HG02588 (cell line): ENCODE measurements around the gene HES2.
A peak's percentile ranks its signal among the peaks of the same experiment; 100 is the strongest.
"Not testable (repeated sequence)": the region's sequence is repeated elsewhere in the genome, so short reads cannot be mapped to it uniquely, and the experiment has no call there.

Source experiments
- ATAC-seq: cut with Tn5 transposase; IDR thresholded peaks from one replicate; pipeline ENCODE4 v1.9.1; 2021; ENCODE audit warnings: mild to moderate bottlenecking, moderate library complexity; ENCODE audit not compliant: unreplicated experiment

HES2 gene

DNA sequence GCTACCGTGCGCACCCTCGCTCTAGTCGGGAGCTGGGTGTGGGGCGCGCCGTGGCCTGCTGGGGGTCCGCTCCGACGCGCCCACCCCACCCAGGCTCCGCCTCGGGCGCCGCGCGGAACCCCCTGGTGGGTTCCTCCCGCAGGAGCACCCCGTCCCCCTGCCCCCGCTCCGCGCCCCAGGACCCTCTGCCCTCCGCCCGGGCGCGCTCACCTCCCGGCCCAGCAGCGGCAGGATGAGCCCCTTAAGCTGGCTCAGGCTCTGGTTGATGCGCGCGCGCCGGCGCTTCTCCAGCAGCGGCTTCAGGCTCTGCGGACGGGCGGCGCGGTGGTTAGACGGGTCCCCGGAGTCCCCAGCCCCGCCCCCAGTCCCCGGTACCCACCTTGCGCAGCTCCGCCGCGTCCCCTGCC lies 319 bp downstream of the HES2 start:
- no peak for ATAC-seq

DNA sequence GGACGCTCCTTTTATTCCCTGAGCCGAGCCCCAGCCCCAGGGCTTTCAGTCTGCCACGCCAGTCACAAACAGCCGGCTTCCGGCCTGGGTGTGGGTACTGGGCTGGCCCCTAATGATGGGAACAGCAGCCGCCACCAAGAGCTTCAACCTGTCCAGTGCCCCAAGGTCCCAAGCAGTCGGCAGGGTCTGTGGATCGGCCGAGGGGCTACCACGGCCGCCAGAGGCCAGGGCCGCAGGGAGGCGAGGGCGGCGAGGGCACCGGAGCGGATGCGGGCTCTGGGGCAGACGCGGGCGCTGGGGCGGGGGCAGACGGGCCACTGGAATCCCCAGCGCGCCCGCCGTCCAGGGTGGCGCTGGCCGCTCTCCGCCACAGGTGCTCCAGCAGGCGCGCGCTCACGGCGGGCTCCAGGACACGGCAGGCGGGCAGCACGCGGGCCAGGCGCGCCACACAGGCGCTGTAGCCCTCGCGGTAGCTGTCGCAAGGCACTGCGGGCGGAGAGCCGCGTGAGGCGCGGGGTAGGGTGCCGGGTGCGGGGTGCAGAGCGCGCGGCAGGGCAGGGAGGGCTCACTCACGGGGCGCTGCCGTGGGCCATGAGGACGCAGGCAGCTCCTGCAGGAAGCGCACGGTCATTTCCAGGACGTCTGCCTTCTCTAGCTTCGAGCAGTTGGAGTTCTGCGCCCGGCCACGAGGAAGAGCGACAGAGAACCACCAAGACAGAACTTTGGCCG lies 887 bp downstream of the HES2 start:
- ATAC-seq = no peak

DNA sequence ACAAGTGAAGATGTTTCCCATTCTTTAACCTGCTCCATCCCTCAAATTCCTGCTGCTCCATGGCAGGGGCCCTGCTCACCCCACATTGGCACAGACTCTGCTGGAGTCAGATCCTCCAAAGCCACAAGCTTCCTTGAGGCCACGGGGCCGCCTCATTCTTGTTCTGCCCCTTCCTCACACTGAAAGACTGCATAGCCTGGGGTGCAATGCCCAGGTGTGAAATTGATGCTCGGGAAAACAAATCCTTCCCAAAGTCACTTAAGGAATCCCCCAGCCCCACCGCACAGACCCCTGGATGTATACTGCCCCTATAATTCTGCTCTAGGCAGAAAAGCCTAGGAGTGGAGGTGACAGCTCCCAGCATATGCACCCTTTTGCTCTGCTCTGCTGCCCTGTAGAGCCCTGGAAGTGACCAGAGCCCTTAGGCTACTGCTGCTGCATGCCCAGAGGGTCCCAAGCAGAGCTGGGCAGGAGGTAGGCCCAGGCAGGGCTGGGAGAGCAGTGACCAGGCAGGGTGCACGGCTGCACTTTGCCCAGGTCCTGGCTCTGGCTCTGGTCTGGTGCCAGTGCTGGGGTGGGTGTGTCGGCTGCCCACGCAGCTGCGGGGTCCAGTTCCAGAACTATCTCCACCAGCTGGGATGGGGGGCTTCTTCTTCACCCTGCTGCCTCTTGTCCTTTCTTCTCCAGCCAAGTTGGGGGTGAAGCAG lies 1.6 kb downstream of the HES2 start:
- ATAC-seq = no peak

DNA sequence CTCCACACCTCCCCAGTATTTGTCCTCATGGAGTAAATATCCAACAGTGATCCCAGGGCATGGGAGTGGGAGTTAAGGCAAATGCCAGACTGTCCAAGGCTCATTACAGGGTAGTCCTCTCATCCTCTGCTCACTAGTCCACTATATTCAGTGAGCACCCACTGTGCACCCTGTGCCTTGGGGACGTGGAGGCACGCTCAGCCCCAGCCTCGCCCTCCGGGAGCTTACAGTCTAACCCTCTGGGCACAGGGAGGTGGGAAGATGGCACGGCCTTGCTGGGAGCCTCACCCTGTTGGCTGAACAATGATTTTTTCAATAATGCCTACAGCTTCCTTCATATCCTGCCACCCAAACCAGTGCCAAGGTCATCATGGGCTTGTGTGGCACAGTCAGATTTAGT lies 2.8 kb downstream of the HES2 start:
- no peak for ATAC-seq

DNA sequence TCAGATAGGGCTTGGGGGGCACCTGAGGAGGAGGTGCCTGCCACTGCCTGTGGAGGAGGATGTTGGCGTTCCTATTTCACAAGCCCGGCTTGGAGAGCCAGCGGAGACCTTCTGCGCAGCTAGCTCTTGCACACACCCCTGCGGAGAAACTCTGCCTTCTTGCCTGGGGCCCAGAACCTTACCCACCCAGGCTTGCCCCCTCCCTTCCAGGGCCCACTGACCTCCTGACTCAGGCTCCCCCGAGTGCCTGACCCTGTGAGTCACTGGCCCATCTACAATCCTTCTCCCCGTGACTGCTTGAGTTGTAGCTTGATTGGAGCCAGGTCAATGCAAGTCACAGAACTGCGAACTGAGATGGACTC lies 3.4 kb downstream of the HES2 start:
- ATAC-seq = no peak

DNA sequence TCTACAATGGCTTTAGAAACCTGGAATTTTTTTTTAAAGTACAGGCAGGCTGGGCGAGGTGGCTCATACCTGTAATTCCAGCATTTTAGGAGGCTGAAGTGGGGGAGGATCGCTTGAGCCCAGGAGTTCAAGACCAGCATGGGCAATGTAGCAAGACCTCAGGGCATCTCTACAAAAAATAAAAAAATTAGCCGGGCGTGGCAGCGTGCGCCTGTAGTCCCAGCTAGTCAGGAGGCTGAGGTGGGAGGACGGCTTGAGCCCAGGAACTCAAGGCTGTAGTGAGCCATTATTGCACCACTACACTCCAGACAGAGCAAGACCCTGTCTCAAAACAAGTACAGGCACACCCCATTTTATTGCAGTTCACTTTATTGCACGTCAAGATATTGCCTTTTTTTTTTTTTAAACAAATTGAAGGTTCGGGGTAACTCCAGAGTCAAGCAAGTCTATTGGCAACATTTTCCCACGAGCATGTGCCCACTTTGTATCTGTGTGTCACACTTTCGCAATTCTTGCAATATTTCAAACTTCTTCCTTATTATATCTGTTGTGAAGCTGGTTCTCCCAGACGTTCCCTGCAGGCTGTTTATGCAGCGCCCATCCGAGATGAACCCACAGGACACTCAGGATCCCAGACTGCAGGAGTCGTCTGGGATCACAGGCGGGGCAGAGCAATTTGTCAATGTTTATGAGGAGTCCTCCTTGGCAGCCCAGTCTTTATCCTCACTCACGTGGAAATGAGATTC lies 4.7 kb downstream of the HES2 start:
- no peak for ATAC-seq

DNA sequence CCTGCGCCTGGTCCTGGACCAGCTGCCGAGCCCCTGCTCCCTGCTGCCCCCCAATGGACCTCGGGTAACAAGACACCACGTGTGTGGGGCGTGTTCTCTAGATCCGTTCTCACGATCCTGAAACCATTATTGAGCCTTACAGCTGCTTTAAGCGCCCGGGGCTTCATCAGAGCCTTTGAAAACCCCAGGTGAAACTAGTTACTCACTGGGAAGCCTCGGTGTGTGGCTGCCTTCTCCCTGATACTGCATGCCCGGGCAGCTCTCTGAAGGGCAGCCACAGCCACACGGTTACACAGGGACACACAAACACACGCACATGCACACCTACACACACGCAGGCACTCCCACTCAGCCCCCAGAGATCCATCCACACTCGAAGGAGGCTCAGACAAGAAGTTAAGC lies 5.3 kb downstream of the HES2 start:
- no peak for ATAC-seq

DNA sequence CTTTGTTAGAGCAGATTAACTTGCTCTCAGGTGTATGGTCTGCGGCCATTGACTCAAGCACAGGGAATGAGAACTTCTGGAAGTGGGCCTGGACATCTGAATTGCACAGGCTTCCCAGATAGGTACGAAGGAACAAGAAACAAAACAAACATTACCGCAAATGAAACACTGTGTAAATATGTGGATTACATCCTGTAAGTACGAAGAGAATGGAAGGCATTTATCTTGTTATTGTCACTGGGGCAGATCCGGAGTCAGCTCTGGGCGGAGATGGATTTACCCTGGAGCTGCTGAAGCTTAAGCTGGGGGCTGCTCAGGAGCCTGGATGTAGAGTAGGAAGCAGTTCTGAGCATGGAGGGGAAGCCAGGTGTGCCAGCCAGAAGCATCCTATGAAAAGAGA lies 6.8 kb downstream of the HES2 start:
- no peak for ATAC-seq

DNA sequence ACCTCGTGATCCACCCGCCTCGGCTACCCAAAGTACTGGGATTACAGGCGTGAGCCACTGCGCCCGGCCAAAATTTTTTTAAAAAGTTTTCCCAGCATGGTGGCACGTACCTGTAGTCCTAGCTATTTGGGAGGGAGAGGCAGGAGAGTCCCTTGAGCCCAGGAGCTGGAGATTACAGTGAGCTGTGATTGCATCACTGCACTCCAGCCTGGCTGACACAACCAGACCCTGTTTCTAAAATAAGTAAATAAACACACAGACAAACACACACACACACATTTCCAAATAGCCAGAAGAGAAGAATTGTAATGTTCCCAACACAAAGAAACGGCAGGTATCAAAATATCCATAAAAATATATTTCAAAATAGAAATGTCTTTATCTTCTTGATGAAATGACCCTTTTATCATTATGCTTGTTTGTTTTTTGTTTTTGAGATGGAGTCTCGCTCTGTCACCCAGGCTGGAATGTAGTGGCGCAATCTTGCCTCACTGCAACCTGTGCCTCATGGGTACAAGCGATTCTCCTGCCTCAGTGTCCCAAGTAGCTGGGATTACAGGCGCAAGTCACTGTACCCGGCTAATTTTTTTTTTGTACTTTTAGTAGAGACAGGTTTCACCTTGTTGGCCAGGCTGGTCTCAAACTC lies 9.3 kb downstream of the HES2 start:
- no peak for ATAC-seq

DNA sequence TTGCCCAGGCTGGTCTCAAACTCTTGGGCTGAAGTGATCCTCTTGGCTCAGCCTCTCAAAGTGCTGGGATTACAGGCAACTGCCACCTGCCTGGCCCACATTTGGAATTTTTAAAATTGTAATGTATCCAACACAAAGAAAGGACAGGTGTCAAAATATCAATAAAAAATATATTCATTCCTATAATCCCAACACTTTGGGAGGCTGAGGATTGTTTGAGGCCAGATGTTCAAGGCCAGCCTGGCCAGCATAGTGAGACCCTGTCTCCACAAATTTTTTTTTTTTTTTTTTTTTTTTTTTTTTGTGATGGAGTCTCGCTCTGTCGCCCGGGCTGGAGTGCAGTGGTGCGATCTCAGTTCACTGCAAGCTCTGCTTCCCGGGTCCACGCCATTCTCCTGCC lies 10.0 kb downstream of the HES2 start:
- no peak for ATAC-seq

DNA sequence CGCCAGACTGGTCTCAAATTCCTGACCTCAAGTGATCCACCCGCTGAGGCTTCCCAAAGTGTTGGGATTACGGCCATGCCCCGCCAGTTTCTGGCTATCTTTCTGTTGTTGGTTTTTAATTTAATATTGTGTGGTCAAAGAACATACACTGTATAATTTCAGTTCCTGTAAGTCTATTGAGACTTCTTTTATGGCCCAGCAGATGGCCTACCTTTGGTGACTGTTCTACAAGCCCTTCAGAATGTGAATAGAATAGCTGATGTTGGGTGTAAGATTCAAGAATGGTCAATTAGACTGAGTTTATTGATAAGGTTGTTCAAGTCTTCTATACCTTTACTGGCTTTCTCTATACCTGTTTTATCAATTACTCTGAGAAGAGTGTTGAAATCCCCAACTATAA lies 10.7 kb downstream of the HES2 start:
- ATAC-seq = no peak

DNA sequence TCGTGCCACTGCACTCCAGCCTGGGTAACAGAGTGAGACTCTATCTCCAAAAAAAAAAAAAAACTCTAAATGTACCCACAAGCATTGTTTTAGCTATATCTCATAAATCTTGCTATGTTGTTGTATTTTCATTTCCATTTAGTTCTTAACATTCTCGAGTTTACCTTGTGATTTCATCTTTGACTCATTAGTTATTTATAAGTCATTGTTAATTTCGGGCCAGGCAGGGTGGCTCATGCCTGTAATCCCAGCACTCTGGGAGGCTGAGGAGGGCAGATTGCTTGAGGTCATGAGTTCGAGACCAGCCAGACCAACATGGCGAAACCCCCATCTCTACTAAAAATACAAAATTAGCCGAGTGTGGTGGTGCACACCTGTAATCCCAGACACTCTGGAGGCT lies 11.7 kb downstream of the HES2 start:
- no peak for ATAC-seq

DNA sequence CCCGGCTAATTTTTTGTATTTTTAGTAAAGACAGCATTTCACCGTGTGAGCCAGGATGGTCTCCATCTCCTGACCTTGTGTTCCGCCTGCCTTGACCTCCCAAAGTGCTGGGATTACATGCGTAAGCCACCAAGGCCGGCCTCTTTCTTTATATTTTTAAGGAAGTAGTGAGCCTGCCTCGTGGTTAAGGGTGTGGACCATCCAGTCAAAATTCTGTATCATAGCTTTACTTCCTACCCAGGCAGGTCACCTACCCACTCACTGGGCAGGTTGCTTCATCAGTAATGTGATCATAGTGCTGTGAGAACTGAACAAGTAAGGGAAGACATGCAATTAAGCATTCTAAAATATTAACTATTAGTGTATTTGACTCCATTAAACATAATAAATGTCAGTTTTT lies 18.0 kb downstream of the HES2 start:
- no peak for ATAC-seq

DNA sequence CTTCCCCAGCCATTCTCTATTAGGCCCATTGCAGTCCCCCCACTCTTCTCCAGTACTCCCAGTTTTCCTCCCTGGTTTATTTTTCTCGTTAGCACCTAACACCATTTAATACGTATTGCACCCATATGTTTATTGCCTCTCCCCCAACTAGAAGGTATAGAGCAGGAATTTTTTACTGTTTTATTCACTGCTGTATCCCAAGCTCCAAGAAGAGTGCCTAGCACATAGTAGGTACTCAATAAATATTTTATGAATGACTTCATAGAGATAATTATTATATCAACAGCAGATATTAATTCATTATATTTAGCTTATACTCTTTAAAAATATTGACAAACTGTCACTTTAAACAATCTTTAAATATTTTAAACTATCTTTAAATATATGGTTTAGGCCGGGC lies 20.4 kb downstream of the HES2 start:
- ATAC-seq = no peak

DNA sequence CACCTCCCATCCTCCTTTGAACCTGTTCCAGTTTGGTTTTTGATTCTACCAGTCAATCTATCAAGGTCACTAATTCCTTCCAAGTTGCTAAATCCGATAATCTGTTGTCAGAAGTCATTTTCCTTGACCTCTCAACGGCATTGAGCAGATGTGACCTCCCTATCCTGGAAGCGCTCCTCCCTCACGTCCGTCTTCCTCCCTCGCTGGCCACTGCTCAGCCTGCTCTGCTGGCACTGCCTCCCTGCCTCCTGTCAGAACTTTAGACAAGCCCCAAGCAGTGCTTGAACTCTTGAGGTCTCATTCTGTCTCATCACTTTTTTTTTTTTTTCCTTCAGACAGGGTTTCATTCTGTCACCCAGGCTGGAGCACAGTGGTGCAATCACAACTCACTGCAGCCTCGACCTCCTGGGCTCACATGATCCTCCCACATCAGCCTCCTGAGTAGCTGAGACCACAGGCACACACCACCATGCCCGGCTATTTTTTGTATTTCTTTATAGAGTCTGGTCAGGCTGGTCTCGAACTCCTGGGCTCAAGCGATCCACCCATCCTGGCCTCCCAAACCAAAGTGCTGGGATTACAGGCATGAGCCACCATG lies 21.8 kb downstream of the HES2 start:
- no peak for ATAC-seq

DNA sequence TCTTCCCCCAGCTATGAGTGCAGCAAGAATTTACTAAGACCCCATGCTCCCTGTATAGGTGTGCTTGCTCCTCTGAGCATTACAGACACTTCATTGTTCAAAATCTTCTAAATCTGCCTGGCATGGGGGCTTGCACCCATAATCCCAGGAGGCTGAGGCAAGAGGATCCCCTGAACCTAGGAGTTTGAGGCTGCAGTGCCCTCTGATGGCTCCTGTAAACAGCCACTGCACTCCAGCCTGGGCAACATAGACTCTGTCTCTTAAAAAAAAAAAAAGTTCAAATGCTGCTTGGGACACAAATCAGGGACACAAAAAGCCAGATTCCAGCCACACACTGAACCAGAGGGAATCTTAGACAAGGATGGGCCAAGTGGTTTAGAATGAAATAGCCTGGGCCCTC lies 22.7 kb downstream of the HES2 start:
- ATAC-seq = no peak

DNA sequence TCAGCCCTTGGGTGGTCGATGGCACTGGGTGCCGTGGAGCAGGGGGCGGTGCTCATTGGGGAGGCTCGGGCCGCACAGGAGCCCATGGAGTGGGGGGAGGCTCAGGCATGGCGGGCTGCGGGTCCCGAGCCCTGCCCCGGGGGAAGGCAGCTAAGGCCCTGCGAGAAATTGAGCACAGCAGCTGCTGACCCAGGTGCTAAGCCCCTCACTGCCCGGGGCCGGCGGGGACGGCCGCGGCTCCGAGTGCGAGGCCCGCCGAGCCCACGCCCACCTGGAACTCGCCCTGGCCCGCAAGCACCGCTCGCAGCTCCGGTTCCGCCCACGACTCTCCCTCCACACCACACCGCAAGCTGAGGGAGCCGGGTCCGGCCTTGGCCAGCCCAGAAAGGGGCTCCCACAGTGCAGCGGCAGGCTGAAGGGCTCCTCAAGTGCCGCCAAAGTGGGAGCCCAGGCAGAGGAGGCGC lies 23.9 kb downstream of the HES2 start:
- ATAC-seq = not testable (repeated sequence)

DNA sequence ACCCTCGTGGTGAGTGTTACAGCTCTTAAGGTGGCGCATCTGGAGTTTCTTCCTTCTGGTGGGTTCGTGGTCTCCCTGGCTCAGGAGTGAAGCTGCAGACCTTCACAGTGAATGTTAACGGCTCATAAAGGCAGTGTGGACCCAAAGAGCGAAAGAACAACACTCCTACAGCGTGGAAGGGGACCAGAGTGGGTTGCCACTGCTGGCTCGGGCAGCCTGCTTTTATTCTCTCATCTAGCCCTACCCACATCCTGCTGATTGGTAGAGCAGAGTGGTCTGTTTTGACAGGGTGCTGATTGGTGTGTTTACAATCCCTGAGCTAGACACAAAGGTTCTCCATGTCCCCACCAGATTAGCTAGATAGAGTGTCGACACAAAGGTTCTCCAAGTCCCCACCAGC lies 24.6 kb downstream of the HES2 start:
- ATAC-seq = not testable (repeated sequence)

DNA sequence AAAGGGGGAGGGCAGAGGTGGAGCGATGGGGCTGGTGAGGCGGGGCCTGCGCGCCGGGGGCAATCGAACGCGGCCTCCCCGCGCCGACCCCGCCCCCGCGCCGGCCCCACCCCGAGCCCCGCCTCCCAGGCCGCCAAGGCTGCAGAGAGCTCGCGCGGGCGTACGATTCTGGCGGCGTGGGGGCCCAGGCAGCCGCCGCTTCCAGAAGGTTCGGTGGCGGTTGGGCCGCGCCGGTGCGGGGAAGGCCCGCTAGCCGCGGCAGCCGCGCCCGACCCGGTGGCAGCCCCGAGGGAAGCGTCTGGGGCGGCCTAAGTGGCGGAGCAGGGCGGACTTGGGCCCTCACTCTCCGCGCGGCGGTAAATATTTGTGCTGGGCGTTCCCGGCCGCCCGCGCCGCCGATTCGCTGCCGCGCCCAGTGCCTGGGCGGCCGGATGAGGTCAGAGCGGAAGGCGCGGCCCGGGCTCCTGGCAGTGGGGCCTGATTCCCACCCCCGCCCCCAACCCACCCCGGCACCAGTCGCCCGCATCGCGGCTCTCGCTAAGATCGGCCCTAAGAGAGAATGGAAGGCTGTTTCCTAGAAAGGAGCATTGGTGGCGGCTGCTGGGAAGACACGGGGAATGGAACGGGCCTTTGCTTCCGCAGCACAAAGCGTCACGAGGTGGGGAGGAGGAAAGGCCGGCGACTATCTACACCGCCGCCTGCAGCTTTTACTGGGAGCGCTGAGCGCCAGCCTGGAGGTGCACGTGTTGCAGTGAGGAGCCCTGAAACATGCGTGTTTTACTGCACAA lies 26.1 kb downstream of the HES2 start, which contains the start of gene ACOT7:
TSS of gene ACOT7 (minus strand) at position 368 of the 788 bp plus-strand sequence. CDS start 368 bp downstream, outside the sequence.
- peak; percentile 73 for ATAC-seq

DNA sequence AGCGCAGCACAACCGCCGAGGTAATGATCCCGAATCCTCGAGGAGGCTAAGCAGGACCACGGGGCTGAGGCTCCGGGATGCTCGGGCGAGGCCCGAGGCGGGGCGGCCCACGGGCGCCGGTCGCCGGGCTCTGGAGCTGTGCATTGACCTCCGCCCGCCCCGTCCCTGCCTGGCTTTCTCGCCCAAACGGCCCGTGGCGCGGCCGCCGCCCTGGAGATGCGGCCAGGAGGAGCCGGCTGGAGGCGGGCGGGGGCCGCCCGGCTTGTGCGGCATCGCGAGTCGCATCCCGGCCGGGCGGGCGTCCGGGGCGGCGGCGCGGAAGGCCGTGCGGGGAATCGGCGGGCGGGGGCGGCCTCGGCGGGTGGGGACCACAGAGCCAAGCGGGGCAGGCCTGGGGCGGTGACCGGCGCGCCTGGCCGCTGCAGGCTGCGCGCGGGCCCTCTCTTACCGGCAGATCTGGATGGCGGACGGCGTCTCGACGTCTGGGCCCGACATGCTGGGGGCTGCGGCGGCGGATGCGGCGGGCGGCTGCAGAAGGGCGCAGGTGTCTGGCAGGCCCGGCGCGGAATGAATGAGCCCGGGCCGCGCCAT lies 26.8 kb downstream of the HES2 start:
- ATAC-seq = peak; percentile 4
